Kidney tubule cell (primary cell): ENCODE measurements around the gene HADH.

Experiments used
- DNase-seq: peaks from one replicate; pipeline ENCODE4 v3.0.0-alpha.2; 2018; ENCODE audit warnings: low spot score

Gene HADH

DNA sequence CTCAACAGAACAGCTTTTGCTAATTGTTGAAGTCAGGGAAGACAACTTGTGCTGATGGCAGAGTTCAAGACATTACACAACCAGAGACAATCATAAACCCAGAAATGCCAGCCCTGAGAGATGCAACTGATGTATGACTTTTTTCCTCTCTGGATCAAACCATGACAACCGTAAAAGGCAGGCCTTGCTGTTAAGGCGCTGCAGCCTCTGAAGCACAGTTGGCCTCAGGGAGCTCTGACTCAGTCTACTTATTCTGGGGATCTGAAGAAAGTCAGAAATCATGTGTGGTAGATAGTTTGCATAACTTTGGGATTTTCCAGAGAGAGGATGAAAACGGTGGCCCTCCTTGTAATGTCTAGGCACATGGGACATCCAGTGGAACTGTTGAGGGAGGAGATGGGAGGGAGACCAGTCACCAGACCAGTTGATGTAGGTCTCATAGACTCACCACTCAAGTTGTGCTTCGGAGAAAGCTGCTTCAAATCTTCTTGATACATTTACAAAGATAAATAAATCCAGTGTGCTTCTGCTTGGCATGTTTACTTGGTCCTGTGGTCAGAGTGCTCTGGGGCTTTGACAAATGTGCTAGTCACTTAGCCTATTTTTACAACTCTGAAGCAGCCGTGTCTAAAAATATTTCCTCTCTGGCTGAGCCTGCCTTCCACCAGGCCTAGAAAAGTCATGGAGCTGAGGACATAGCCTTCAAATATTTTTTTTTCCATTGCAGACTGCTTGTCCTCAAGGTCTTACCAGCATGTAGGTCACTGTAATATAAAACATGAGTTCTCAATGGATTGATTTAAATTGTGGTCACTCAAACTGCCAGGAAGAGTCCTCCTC is 7.5 kb downstream of the HADH start:
- no peak for DNase-seq

GRCh38 chr4:107997794-107998193 is 8.1 kb downstream of the HADH start:
- DNase-seq: no peak

- DNase-seq: no peak
Measured at GRCh38 chr4:107999932-108000539, 10.3 kb downstream of the HADH start.

GRCh38 chr4:108001540-108002135 is 11.9 kb downstream of the HADH start:
- no peak for DNase-seq

- DNase-seq: no peak
Measured at GRCh38 chr4:108003982-108004515, 14.4 kb downstream of the HADH start.

DNA sequence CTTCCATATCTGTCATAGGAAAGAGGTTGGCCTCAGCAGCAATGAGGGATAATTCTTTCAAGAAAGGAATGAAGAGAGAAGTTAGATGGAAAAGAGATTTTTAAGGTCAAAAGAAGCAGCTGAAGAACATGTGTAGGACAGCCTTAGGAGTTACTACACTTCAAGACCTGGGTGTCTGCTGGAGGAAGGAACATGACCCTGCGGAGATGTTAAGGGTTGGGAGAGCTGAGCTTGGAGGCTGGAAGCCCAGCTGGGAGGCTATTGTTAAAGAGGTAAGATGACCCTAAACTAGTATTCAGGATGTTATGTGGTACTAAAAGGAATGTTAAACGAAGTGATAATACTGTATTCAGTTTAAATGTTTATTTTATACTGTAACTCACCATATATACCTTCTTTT is 15.0 kb downstream of the HADH start:
- DNase-seq: no peak

DNA sequence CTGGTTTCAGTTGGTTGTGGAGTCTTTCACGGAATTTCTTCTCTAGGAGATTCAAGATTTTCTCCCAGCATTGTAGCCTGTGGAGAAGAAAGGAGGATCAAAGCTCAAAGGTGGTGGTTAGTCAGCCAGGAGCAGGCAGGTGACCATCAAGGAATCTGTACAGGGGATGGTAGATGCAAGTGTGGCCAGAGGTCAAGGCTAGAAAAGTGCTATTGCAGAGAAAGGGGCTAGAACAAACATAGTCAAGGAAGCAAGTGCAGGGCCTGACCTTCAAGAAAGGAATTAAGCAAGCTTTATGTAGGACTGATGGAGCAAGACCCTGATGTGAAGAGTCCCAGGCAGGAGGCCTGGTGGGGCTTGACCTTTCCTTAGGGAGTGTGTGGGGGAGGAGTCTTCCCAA is 16.1 kb downstream of the HADH start:
- DNase-seq: no peak

DNA sequence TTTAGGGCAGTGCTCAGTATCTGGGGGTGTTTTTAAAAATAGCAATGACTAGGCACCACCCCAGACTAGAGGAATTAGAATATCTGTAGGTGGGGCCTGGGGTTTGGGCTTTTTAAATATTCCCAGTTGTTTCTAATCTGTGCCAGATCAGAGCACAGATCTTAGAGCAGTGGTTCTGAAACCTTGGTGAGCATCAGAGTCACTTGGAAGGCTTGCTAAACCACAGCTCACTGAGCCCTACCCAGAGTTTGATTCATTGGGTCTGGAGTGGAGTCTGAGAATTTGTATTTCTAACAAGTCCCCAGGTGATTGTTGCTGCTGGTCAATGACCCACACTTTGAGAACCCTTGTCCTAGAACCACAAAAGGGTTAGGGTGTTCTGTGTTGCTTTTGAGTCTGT is 16.7 kb downstream of the HADH start:
- DNase-seq: no peak

DNA sequence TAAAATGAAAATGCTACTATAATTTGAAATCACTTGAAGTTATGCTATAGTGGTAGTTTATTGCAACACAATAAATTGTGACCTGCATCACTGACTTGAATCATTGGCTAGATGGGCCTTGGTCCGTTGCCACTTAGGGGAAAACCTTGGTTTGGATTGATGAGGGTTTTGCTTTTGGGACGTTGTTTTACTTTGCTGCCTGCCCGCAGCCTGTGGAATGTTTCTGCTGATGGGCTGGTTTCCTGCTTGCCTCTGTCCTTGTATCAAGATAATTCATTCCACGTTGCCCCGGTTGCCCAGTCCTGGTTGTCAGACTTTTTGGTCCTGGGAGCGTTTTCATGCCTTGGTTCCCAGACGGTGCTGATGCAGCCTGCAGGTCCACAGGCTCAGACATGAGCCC is 18.3 kb downstream of the HADH start:
- DNase-seq: no peak

DNA sequence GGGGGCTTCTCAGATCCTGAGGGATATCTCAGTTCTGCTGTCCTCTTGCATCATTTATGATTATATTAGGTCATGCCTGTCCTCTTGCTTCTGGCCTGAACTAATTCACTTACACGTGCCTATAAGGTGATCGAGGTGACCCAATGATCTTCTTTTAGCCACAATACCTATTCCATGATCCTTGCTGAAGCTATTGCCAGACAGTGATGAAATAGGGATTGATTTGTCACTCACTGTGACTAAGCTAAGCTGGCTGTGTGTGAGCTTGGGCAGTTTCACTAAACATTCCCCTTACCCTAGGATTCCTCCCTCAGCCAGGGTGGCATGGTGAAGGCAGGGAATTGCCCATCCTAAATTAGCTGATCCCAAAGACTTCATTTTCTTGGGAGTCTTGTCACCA is 19.0 kb downstream of the HADH start:
- DNase-seq: peak; percentile 84

GRCh38 chr4:108010167-108010566 is 20.5 kb downstream of the HADH start:
- DNase-seq: peak; percentile 64

DNA sequence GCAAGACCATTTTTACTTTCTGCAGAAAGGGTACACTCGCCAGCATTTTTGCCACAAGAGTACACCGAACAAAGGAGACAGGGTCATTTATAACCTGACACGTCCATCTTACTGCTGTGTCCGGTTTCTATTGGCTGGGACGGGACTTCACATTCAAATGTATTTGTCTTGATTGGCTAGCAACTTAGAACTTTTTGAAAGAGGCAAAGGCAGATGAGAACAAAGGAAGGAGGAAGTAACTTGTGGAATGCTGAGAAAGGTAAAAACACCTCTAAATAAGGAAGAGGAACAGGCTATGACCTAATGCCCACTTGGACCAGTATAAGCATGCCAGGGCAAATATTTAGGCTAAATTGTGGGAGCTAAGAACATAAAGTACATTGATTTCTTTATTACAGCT is 22.7 kb downstream of the HADH start:
- DNase-seq: peak; percentile 43

- DNase-seq: no peak
Measured at GRCh38 chr4:108013327-108013726, 23.6 kb downstream of the HADH start.

DNA sequence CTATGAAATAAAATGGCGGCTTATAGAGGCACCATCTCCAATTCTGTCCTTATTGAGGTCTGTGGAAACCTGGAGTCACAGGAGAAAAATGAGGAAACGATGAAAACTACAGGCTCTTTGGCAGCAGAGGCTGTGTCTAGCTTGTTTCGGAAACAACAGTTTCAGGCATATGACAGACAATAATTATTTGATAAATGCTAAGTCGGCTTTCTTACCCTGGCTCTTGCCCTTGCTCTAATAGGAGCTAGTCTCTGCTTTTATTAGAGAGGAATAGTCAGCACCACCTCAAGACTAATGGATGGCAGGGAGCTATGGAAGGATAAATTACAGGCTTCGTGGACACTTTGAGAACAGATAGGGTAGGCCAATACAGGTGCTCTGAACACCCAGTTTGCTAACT is 24.3 kb downstream of the HADH start:
- no peak for DNase-seq

DNA sequence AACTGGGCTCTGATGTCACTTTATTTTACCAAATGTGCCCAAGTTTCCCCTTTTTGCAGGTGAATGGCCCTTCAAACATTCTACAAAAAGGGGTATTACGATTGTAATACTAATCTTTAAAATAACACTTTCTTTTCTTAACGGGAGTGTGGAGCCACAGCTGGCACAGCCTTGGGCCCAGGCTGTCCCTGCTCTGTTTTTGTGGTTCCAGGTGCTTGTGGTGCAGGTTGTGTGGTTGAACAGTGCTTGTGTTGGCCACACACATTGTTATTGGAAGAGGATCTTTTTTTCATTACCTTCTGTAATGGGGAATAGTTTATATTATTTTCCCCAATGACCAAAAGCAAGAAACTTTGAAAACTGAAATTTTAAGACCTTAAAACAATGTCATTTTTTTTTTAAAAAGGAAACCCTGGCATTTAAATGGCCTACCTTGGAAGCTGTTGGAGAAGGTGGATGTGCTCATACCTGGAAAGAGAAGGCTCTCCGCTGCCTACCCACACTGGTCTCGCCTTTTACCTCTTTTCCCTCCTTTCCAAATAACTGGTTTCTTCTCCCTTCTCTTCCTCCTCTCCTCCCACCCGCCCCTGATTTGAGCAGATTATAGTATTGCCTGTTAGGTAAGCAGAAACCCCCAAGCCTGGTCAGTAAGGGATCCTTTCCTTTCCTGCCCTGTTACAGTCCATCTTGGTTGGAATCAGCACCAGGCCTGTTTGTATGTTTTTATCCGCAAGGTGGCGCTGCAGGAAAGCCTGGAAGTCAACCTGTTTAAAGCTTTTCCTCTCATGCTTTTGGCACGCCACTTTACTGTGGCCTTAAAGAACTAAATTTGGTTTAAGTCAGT is 28.6 kb downstream of the HADH start:
- DNase-seq: peak; percentile 76

DNA sequence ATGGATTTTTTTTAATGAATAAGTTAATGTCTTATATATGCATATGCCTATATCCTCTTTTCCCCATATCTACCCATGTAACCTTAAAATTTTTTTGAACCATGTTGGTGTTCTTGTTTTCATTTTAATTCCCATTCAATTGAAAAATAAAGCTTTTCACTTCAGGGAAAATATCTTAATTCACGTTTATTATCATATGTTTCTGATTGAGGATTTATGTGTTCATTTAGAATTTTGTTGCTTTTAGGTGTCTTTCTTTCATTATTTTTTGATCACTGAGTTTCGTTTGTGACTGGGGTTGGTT is 29.1 kb downstream of the HADH start:
- DNase-seq: no peak

DNA sequence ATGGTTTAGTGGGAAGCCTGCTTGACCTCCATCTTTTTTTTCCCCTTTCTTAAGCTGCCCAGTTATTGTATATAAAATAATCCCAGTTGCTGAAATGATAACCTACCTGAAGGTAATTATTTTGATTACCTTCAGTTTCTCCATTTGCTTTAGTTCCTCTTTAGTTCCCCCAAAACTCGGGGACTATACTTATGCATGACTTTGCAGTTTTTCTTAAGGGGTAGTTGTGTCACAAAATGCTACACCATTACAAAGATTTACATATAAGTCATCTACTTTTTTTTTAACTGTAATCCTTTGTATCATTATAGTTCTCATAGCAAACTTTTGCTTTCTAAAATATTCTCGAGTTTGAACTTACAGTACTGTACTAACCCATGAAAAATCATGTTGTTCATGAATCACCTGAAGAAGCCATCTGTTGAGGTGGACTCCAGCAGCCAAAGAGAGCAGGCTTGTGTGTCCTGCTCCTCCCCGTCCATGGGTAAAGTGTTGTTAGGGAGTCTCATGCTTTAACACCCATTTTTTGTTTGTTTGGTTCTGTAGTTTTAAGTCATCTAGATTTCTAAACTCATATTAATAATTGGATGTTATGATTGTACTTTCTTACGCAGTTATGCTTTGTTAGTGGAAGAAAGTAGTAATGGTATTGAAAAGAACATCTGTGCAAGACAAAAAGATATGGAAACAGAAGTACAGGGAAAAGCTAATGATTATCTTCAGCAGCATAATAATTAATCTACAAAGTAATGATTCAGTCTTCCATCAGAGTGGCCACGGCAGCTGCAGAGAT is 34.6 kb downstream of the HADH start:
- peak; percentile 79 for DNase-seq

DNA sequence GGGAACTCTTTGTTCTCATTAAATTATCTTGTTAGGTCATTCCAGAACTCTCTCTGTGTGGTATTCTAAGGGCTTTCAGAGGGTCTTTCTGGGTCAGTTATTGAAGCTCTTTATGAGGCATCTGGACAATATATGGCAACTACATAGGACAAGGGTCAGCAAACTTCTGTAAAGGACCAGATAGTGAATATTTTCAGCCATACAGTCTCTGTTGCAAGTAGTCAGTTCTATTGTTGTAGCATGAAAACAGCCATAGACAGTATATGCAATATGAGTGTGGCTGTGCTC is 35.1 kb downstream of the HADH start:
- DNase-seq: no peak

- no peak for DNase-seq
Measured at GRCh38 chr4:108029016-108029720, 39.5 kb downstream of the HADH start.

GRCh38 chr4:108029731-108030130 is 40.0 kb downstream of the HADH start:
- DNase-seq: peak; percentile 58

DNA sequence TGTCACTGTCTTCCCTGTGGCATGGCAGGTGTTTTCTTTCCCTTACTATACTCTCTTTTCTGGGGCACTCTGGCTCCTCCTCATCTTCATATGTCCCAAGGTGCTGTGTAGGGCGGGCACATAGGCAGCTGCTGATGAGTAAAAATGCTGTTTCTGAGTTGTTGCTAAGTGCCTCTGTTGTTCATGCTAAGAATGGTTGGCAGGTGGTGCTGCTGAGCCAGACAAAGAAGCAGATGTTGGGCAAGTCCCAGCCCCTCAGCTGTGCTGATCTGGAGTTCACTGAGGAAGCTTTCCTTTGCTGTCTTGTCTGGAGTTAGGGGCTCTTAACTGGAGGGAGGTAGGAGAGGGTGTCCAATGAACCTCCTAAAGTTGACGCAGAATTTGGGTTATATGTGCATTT is 40.6 kb downstream of the HADH start:
- peak; percentile 70 for DNase-seq
